Measurements from ENCODE around the gene SPTBN1. TPM values are rescaled to one million over a fixed set of nuclear protein-coding genes. Genes with fewer than 3 reads are reported as not detected.

The SPTBN1 gene
- total RNA-seq, 1 donor from 2014 or later: 70.3 TPM

Other genes starting within 250 kb of the SPTBN1 start
- gene TSPYL6, start 200.1 kb upstream of the SPTBN1 start, total RNA-seq: not detected in 2 replicates

All from activated T-helper 2 cell treated with anti-CD3 and anti-CD28 coated beads, Interferon-gamma antibody, Interleukin-2, Interleukin-4, amounts not matched to agents 10 μg/mL and 5 μg/mL and 100 μg/mL, durations not matched to agents 14 hours and 24 hours and 36 hours (primary cell).